G401.6 (cell line): ENCODE measurements around the gene GRK6.

Experiments used
- FAIRE-seq: peaks from 2 replicates; lab custom pipeline; 2012; peaks lifted over from hg19 to GRCh38; lab: Jason Lieb, UNC

GRK6 gene

GRCh38 chr5:177426566-177427210 lies at the start of gene GRK6:
Gene GRK6, plus strand, starts transcription at chr5:177426676. Its CDS starts 170 bp downstream, at chr5:177426846.
- no peak for FAIRE-seq

DNA sequence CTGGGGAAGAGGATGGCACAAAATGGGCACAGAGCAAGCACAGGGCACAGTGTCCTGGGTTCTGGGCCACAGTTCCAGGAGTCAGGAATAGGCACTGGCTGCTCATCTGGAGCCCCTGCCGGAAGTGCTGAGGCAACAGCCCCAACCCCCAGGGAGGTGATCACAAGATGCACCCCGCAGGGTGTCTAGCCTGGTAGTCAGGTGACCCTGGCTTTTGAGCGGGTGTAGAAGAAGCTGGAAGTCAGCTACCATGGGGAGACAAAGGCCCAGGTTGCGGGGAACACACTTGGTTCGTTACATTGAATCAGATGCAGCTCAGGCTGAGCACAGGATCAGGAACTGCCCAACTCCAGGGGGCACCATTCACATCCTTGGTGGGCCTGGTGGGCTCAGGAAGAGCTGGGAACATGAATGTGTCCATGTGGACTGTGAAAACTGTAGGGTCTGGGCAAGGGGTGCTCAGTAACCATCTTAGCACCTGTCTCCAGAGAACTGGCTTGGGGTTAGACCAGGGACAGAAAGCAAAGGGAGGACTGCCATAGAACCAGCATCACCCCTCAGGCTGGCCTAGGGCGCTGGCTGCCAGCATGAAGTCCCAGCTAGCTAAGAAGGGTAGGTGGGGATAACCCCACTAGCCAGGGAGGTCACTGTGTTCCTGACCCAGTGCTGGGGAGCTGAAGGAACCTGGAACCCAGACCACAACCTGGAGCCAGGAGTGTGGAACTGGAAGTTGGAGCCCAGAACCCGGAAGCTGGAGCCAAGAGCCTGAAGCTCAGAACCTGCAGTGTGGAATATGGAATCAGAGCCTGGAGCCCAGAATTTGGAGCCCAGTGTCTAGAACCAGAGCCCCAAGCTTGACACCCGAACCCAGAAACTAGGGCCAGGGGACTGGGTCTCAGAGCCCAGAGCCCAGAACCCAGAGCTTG lies 48.4 kb upstream of the GRK6 start:
- FAIRE-seq: no peak

DNA sequence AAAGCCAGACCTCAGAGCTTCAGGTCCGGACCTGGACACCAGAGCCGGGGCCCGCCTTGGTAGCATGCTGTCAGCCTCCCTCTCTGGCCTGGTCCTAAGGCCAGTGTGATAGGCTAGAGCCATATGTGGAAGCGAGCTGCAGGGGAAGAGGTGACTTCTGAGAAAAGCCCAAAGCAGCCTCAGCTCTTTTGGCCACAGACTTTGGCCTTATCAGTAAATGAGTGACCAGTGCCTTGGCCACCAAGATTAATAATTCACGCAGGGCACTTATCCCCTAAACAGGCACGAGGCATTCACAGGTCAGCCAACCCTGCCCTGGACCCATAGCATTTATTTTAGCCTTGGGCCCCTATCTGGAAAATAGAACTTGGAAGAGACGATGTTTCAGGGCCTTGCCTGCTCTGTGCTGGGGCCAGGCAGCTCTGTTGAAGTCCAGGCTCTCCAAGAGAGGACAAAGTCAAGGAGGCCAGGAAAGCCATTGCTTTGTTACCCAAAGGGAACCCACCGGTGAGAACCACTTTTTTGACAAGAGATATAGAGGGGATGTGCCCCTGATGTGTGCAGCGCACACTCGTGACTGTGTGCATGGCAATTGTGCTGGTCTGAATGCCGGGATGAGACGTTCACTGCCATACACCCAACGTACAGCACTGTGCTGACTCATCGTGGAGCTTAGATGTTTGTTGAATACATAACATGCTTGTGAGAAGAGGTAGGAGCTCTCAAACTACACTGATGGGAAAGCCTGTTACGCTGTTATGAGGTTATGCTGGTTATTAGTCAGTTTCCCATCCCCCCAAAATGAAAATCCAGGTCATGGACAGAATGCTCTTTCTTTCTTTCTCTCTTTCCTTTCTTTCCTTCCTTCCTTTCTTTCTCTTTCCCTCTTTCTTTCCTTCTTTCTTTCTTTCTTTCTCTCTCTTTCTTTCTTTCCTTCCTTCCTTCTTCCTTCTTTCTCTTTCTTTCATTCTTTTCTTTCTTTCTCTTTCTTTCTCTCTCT lies 47.3 kb upstream of the GRK6 start:
- FAIRE-seq: no peak

DNA sequence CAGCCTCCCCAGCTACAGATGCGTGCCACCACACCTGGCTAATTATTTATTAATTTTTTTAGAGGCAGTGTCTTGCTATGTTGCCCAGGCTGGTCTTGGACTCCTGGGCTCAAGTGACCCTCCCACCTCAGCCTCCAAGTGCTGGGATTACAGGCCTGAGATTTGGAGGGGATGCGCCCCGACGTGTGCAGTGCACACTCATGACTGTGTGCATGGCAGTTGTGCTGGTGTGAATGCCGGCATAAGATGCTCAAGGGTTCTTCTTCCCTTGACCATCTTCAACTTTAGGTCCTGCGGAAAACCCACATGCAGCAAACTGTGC lies 45.7 kb upstream of the GRK6 start:
- FAIRE-seq: no peak

DNA sequence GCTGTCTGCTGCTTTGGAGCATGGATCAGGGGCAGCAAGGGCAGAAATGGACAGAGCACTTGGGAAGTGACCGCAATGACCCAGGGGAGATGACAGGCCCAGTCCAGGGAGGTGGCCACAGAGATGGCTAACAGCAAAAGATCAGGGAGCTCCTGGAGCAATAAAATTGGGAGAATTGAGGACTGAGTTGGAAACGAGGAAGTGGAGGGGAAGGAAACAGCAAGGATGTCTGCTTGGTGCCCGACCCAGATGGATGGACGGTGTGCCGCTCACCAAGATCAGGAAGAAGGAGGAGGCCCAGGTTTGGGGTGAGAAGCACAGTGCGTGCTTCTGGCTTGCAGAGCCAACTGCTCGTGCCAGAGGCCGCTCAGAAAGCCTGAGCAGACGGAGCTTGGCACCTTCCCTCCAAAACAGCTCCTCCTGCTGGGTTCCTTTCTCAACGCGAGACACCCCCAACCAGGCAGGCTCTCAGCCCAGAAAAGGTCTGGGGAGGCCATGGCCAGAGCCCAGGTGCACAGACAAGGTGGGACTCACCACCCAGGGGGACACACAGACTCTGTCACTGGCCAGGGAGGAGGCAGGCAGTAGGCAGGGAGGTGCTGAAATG lies 44.0 kb upstream of the GRK6 start:
- no peak for FAIRE-seq

- FAIRE-seq: no peak
Measured at GRCh38 chr5:177383181-177383580, 43.3 kb upstream of the GRK6 start.

DNA sequence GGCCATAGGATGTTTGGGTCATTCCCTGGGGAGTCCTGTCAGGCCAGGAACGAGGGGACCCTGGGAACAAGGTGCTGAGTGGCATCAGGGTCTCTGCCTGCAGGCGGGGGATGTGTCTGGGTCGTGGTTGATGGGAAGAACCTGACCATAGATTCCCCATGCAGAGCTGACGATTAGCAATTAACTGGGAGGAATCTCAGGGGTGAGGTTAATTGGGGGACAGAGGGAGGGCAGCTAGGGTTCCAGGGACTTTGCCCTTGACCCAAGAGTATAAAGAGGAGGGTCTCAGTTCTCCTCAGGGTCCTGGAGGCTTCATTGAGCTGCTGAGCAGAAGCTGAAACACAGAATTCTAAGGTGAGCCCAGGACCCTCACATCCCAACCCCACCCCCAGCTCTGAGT lies 42.3 kb upstream of the GRK6 start, which contains the start of gene SLC34A1:
Gene SLC34A1 (plus strand): TSS at position 301 of the 400 bp plus-strand sequence. CDS start 1,308 bp downstream, outside the sequence.
- no peak for FAIRE-seq

- no peak for FAIRE-seq
Measured at GRCh38 chr5:177385720-177386119, 40.8 kb upstream of the GRK6 start.

DNA sequence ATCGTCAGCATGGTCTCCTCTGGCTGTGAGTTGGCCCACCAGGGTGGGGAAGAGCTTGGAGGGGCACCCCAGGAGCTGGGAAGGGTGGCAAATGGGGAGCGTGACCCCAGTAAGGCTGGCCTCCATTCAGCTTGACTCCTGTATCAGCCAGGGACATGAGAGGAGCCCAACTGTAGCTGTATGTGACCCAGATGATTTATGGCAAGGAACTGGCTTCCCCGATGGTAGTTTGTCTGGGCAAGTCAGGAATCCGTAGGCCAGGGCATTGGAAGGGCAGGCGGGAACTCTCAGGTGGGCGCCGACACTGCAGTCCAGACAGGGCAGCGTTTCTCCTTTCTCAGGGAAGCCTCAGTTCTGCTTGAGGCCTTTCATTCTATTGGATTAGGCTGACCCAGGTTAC lies 39.9 kb upstream of the GRK6 start:
- no peak for FAIRE-seq

GRCh38 chr5:177387405-177387804 lies 39.1 kb upstream of the GRK6 start:
- FAIRE-seq: no peak

GRCh38 chr5:177388521-177389052 lies 37.9 kb upstream of the GRK6 start:
- FAIRE-seq: no peak

GRCh38 chr5:177389241-177390169 lies 37.0 kb upstream of the GRK6 start:
- no peak for FAIRE-seq

DNA sequence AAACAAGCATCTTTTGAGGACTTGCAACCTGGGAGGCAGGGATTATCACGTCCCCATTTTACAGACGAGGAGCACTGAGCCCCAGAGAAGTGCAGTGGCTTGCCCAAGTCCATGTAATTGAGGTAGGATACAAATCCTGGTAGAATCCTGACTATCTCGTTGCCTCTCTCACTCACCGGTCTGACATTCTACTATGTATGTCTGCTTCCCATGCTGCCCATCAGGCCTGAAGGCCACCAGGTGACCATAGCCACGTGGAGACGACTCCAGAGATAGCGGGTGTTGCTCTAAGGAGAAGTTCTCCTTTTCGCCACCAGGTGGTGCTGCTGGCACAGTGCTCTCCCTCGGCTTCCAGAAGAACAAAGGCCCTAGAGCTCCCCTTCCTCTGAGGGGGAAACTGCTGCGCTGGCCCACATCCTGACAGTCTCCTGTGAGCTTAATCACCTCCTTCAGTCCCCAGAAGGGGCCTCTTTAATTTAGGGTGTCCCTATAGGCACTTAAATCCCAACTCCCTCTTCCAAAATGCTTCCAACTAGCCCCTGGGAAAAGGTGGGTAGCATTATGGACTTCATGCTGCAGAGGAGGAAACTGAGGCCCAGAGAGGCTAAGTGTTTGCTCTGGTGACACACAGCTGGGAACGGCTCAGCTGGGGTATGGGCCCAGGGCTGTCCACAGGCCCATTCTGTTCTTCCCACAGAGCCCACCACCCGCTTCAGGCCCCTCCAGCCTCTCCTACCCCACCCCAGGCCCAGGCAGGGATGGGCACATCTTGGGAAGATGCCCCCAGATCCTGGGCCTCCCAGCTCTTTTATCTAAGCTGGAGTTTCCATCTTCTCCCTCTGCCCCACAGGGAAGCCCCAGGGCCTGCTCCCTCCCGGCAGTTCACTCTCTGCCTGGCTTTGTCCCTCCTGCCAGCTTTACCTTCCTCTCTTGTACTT lies 35.8 kb upstream of the GRK6 start:
- FAIRE-seq: peak; percentile 87

DNA sequence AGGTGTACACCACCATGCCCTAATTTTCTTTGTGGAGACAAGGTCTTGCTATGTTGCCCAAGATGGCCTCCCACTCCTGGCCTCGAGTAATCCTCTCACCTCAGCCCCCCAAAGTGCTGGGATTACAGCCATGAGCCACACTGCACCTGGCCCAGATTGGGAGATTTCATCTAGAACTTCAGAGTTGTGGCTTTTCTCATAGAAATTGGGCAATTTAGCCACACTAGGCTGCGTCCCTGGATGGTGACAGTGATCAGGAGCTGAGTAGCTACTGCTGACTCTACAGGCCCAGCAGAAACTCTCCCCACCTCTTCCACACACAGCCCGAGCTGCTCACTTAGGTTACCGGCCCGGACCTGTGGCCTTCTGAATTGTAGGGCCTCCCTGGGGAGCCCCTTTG lies 33.7 kb upstream of the GRK6 start:
- no peak for FAIRE-seq

GRCh38 chr5:177393206-177393765 lies 33.2 kb upstream of the GRK6 start:
- FAIRE-seq: no peak

- no peak for FAIRE-seq
Measured at GRCh38 chr5:177393990-177394389, 32.5 kb upstream of the GRK6 start.

DNA sequence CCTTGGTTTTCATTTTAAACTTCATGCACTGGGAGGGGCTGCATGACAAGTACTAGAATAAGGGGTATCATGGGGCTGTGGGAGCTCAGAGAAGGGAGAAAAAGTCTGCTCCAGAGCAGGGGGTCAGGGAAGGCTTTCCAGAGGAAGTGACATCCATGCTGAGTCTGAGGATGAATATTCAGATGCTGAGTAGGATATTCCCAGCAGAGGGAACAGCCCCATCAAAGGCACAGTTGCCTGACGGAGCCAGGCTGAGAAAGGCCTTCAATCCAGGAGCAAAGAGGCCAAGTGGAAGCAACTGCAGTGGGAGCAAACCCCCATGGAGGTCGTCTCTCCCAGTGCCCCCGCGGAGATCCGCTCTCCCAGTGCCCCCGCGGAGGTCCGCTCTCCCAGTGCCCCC lies 30.4 kb upstream of the GRK6 start:
- no peak for FAIRE-seq

DNA sequence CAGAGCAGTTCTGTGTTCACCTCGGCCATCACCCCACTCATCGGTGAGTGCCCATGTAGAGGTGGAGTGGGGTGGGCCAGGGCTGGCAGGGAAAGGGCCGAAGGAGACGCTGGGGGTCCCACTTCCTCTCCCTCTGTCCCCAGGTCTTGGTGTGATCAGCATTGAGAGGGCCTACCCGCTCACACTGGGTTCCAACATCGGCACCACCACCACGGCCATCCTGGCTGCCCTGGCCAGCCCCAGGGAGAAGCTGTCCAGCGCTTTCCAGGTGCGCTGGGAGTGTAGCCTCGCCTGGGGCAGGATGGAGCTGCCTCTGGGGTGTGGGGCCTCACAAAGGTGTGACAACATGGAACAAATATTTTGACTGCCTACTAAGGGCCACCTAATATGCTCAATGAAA lies 29.7 kb upstream of the GRK6 start:
- no peak for FAIRE-seq

DNA sequence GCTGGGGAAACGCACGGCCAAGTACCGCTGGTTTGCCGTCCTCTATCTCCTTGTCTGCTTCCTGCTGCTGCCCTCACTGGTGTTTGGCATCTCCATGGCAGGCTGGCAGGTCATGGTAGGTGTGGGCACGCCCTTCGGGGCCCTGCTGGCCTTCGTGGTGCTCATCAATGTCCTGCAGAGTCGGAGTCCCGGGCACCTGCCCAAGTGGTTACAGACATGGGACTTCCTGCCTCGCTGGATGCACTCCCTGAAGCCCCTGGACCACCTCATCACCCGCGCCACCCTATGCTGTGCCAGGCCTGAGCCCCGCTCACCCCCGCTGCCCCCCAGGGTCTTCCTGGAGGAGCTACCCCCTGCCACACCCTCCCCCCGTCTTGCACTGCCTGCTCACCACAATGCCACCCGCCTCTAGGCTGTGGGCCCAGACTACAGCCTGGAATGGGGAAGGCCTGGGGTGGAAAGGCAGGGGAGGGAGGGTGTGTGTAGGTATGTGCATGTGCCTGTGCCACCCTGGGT lies 28.5 kb upstream of the GRK6 start:
- no peak for FAIRE-seq
